ENCODE results near the gene DYNAP.

DYNAP gene, protein sequence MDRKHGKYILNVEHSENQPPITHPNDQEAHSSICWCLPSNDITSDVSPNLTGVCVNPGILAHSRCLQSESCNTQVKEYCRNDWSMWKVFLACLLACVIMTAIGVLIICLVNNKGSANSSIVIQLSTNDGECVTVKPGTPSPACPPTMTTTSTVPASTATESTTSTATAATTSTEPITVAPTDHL

DNA sequence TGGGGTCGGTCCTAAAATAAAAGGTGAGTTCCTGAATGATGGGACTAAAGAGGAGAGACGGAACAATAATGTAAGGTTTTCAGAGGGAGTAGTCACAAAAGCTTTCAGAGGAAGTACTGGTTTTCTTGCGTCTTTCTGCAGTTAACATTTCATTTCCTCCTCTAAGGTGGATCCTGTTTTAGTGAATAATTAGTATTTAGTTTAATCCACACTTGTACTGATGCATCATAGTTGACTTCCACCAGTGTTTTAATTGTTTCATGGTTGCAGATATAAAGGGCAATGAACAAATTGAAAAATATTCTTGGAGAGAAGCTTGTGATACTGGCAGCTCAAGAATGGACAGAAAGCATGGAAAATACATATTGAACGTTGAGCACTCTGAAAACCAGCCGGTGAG is at the start of gene DYNAP:
DYNAP (plus strand) TSS at position 301 of the 400 bp plus-strand sequence; CDS start at position 339, 38 bp downstream.
- DNase-seq (ENCODE audit: low spot score): no peak

DNA sequence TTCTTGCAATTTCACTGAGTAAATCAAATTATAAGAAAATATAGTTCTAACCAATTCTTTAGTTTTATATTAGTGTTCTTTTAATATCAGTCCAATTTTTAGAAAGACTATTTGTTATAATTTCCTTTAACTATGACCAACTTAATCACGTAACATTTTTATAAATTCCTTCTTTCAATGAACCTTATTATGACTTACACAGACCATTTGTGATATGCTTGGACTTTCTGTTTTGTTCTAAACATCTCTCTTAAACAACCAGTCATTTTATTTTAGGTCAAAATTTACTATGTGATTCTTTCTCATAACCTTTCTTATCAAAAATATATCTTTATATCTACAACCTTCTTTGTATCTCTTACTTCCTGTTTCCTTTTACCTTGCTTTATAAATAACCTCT is 39.5 kb upstream of the DYNAP start:
- DNase-seq (ENCODE audit: low spot score): no peak

DNA sequence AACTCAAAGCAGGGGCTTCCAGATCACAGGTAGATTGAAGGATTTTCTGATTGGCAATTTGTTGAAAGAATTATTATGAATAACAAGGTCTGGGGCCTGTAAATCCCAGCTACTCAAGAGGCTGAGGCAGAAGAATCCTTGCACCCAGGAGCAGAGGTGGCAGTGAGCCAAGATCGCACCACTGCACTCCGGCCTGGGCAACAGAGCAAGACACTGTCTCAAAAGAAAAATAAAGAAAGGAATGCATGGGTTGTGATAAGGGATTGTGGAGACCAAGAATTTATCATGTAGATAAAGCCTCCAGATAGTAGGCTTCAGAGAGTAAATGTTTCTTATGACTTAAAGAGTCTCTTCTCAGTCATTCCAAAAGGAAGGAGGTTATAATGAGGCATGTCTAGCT is 35.8 kb upstream of the DYNAP start:
- no peak for DNase-seq (ENCODE audit: low spot score)

DNA sequence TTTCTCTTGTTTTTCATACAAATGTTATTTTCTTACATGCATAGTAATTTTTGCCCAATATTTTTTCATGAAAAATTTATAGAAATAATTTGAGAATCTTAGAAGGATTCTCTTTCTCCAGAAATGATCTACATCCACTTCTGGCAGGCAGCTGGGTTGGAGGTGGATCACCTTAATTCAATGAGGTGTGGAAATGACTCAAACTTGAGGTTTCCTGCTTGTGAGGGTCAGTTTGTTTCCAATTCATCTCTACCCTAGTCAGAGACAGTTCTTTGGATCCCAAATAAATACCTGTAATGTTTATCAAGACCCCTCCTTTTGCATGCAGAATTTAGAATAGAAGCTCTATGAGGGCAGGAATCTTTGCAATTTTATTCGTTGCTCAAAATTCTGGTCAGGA is 35.0 kb upstream of the DYNAP start:
- no peak for DNase-seq (ENCODE audit: low spot score)

DNA sequence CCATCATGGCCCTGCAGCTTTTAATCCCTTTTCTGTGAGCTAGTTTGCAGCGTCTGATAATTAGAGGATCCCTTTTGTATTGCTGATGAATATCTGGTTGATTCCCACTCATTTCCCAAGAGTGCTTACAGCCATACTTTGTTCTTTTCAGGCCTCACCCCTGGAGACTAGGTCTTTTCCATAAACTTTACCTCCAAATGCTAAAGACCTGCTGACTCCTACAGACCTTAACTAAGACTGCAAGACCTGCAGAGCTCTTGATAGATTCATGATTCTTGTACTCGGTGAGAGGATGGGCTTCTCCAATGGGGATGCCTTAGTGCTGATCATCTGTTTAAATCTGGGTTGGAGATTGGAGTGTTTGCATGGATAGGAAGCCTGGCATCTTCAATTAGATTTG is 33.1 kb upstream of the DYNAP start:
- DNase-seq (ENCODE audit: low spot score): no peak

DNA sequence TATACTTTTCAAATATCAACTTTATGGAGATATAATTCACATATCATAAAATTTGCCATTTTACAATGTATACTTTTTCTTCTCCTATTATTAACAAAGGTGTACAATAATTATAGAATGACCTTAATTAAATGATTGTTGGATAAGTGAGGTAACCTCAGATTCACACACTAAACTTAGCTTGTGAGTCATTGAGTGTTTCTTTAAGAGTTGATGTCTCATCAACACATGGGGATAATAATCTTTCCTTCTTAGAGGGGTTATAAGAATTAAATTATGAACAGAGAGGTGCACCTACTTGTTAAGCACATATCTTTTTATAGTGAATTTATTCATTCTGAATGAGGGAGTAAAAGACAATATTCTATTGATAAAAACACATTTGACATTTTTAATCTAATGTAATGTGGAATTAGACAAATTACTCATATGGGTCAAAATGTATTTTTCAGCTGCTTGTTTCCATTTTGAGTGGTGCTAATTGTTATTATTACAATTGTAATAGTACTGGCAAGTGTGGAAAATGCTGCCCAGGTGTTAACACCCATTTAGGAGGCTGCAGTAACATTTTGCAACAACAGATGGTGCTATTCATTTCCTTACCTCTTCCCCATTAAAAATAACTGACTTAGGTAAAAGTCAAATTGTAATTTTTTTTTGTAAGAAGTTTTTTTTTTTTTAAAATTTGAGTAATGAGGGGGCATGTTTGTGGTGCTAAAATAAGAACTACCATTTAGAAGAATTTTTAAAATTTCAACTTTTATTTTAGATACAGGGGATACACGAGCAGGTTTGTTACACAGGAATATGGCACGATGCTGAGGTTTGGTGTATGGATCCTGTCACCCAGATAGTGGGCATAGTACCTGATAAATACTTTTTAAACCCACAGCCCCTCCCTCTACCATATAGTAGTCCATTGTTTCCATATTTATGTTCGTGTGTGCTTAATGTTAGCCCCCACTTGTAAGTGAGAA is 32.1 kb upstream of the DYNAP start:
- no peak for DNase-seq (ENCODE audit: low spot score)

DNA sequence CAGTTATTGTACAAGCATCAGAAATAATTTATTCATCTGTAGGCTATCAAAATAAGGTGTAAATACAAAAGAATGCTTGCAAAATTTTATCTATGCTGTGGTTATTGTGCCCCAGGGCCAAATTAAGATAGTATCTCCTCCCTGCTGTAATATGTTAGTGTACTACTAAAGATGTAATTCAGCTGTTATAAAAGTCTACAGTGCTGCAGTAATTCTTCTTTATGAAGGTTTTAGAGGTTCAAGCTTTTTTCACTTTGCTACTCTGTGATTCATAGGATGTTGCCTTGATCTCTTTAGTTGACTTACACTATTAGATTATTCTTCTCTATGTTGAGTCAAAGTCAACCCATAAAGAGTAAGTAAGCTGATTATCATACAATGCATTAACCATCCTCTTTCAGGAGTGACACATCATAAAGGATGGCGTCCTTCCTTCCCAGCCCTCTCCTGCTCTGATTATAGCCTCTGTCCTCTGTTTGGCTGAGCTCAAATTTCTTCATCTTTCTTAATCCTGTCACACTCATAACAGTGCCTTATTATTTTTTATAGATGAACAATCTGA is 29.3 kb upstream of the DYNAP start:
- DNase-seq (ENCODE audit: low spot score): no peak

DNA sequence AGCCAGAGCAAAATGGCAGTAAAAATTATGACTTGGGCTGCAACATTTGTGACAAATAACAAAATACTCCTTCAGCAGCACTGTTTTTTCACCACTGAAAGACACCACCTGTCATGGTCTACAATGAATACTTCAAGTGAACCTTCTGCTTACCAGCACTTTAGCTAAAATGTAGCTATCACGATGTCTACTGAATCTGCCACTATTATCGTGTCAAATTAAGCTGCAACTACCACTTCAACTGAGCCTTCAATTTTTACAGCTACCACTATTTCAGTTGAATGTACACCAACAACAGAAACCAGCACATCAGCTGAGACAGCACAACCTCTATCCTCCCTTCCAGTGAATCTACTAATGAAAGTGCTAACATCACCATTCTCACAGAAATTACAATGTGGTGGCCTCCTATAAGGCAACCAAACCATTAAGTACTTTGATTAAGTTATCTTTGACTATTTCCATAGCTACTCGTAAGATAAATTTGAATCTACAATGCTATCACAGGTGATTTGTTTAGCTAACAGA is 10.8 kb upstream of the DYNAP start:
- no peak for DNase-seq (ENCODE audit: low spot score)

DNA sequence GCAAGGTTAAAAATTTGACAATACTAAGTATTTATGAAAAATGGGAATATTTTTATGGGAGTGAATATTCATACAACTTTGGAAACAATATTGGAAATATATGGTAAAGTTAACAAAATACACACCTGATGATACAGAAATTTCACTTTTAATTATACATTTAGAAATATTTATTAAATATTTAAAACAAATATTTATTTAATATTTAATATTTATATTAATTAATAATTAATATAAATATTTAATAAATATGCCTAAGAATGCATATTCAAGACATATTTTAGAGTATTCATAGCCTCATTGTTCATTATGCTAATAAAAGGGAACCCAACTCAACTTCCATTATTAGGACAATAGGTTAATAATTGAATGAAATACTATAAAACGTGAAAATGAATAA is 7.0 kb upstream of the DYNAP start:
- no peak for DNase-seq (ENCODE audit: low spot score)

DNA sequence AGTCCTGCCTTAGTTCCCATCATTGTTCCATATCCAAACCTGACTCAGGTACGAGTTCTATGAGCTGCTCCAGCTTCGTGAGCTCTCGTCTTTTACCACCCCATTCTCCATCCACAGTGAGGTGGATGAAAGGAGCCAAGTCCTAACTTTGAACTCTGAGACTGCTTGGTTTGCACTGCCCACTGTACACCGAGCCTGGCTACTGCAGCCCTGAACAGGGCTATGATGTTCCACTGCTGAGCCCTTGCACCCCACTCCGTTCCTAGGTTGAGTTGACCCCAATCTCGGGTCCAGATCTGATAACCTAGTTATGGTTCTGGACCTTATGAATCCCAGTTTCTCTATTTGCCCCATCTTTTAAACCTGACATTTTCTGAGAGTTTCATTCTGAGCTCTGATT is 5.3 kb upstream of the DYNAP start:
- DNase-seq (ENCODE audit: low spot score): no peak

DNA sequence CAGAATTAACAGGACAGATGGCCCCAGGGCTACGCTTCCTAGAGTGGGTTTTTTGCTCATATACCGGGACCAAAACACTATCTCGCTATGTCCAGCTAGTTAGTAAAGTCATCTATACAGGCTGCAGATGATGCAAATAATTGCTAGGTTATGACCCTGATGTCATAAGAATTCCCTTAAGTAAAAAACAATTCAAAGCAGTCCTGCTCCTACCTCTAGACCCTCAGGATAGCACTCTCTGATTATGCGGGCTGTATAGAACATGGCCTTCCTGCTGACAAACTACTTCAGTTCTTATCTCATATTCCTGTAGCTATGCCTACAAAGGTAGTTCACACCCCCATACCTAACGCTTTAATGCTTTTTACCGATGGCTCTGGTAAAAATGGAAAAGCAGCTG is 13.2 kb downstream of the DYNAP start:
- DNase-seq (ENCODE audit: low spot score): no peak

DNA sequence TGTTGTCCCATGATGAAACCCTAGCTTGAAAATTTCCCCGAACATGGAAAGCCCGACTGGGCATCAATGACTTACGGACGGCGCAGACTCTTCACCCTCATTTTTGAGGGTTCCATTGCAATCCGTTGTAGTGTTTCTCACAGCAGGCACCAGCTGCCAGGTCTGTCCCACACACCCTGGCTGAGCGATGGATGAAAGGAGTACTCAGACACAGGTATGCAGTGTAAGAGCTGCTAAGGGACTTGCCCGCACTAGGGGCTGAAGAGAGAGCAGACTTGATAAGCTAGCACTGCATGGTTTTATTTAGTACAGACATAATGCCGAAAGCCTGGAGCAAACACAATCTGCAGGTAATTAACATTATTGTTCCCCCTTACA is 15.8 kb downstream of the DYNAP start:
- no peak for DNase-seq (ENCODE audit: low spot score)

DNA sequence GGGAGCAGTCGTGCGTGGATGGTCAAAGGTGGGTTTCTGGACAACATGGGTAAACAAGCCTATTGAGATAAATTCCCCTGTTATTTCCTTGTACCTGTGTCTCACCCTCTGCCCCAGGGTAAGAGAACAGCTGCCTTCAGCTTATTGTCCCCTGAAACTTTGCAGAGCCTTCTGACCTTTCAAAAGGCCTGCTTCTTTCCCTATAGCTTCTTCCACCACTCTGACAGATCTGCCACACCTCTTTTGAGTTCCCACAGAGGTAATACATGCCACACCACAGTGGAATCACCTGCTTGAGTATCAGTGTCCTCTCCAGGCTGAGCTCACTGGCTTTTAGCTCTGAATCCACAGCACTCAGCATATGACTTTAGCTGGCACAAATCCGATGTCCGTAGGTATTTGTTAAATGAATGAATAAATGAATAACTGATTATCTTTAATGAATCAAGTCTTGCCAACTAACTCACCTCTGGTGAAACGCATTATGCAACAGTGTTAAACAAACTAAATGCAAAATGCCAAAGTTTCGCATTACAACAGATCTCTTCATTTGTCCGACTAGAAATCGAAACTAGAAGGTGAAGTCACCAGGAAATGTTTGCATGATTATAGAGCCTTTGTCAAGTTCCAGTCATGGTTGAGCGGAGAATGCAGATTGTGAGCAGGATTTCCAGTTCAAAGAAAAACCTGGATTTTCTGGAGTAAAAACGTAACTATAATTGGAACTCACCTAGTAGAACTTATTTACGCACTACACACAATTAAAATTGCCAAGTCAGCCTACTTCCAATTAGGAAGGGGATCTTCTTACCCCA is 16.4 kb downstream of the DYNAP start:
- DNase-seq (ENCODE audit: low spot score): no peak

DNA sequence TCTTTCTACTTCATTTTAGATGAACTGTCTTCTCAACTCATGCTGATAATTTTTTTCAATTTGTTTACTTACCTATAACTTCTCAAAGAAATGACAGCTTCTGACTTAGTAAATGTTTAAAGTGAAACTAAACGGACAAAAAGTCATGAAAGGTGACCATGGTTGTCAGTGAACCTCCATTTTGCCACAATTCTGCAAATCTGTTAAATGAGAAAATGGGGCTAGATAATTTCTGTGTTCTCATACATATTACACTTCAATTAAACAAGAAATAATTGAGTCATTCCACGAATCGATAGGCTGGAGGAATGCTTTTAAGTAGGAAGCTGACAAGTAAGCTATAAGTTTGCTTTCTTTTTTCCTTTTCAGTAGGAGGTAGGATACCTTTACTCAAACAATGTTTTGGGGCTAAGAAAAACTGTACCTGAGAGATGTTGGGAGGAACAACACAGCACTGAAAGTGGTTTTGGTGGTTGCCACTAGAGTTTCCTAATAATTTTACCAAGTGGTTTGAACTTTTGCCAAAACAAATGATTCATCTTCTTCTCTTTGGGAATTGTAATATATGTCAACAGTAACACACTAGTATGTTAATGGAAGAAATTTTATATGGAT is 17.1 kb downstream of the DYNAP start:
- no peak for DNase-seq (ENCODE audit: low spot score)

DNA sequence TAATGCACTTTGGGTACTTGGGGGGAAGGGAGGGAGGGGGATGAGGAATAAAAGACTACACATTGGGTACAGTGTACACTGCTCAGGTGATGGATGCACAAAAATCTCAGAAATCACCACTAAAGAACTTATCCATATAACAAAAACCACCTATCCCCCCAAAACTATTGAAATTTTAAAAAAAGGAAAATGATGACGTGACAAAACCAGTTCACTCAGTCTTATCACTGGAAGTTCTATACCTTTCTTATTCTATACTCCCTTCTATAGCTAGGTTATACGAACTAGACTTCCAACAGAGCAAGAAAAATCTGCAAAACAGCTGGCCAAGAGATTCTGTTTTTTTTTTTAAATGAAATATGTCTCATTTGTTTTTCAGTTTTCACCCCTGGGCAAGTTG is 20.8 kb downstream of the DYNAP start:
- no peak for DNase-seq (ENCODE audit: low spot score)

DNA sequence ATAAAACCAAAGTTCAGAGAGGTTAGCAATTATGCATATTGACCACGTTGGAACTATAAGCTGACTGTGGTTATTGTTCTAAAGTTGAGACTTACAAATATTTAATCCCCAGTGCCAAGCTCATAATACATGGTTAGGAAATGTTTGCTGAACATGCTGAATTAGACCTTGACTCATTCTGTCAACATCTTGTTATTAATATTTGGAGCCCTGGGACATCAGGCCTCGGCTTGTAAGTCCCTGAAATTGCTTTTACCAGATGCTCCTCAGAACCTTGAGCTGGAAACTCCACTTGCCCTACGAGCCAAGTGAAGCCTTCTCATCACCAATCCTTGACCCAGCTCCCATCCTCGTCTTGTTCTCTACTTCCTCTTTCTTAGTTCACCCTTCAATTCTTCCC is 21.2 kb downstream of the DYNAP start:
- no peak for DNase-seq (ENCODE audit: low spot score)

DNA sequence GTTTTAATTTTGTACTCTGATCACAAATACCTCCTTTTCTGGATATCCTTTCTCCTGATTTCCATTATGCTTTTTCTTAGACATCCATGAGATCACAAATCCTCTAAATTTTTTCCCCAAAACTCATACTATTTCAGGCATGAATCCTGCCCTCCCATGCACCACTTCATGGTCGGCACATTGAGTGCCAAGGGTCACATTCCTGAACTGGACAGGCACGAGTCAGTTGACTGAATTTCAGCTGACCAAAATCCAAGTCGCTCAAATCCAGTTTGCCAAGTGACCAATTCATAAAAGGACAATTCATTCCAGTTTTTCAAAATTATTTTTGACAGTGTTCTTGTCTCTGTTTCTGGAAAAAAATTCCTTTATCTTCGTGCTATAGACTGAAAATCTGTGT is 22.1 kb downstream of the DYNAP start:
- DNase-seq (ENCODE audit: low spot score): no peak

DNA sequence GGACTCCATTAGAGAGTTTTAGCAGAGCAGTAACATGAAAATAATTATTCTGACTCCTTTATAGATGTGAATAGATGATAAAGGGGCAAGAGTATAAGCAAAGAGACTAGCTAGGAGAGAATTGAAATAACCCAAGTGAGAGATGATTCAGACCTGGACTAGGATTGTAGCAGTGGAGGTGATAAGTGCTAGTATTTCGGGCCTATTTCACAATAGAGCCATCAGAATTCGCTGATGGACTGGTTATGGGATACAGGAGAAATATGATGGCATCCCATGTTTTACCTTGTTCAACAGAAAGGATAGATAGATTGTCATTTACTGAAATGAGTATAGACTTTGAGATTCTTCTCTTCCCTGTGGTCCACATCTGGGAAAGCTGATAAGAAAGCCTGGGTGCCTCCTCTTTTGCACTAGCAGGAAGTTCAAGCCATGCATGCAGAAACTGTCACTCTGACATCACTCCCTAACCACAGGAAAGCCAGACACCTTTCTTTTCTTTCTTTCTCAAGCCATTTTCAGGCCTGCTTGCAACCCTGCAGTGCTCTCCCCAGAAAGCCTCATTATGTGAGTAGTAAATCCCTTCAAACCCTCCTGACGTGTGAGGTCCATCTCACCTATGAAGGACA is 25.3 kb downstream of the DYNAP start:
- DNase-seq (ENCODE audit: low spot score): no peak

DNA sequence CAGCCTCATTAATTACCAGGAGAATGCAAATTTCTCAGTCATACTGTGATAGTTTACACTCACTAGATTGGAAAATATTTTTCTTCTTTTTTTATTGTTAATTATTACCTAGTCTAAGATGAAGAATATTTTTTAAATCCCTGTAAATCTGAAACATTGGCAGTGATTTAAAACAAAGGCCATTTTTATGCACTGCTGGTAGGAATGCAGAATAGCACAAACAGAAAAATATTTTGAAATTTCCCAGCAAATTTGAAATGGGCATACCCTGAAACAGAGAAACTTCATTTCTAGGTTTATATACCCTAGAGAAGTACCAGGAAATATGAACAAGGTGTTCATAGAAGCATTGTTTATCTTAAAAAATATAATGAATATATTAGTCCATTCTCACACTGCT is 31.0 kb downstream of the DYNAP start:
- no peak for DNase-seq (ENCODE audit: low spot score)

DNA sequence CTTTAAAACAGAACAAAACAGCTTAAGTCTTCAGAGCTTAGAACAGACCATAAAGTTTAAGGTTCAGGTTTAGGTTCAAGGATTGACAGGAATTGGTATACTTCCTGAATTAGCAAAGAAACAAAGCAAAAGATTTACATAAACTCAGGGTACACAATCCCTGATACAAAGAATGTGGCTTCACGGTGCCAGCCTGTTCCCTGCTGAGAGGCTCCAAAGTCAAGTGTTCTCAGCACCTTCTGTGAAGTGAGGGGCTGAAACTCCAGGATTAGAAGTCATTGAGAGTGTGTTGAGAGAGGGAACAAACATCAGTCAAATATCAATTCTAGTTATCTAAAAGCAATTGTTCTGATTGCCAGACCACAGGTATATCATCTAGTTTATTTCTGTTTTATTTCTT is 35.7 kb downstream of the DYNAP start:
- DNase-seq (ENCODE audit: low spot score): no peak

DNA sequence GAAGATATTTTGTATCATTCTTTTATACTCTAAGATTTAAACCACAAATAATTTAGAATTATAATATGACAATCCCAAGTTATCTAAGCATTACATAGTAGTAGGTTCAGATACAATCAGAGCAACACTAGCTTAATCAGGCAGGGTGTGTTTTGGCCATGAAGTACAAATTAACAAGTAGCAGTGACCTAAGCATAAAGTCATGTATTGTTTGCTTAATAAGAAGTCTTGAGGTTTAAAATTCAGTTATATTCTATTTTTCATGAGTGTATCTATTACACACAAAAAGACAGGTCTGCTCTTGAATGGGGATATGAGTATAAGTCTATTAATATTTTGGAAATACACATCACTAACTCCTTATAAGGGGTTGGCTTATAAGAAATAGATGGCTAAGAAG is 39.9 kb downstream of the DYNAP start:
- DNase-seq (ENCODE audit: low spot score): no peak

Data from Ammon's horn (tissue), 1 donor.